Esophagus muscularis mucosa (tissue), 4 donors: Measurements from ENCODE around the gene PSMC6. TPM values are rescaled to one million over a fixed set of nuclear protein-coding genes. Genes with fewer than 3 reads are reported as not detected.
A peak's percentile ranks its signal among the peaks of the same experiment; 100 is the strongest.
"Not testable (repeated sequence)": the region's sequence is repeated elsewhere in the genome, so short reads cannot be mapped to it uniquely, and the experiment has no call there.

Source experiments
- DNase-seq: peaks from one replicate; pipeline ENCODE4 v3.0.0-alpha.2; 2017; ENCODE audit errors: extremely low spot score
- H3K27ac ChIP-seq, 4 donors: fragments of 200-600 bp; sonication (generic); replicated peaks in 1 of 4; 1 replicate in 3 of 4; 2 replicates in 1 of 4; pipeline ENCODE4 v1.5.1; 2016 to 2019; ENCODE audit warnings: mild to moderate bottlenecking in 1 of 4
- H3K27me3 ChIP-seq, 4 donors: fragments of 200-600 bp; sonication (generic); one replicate each; pipeline versions ENCODE4 v1.5.1 to v1.6.0; 2016 to 2019
- H3K36me3 ChIP-seq, 4 donors: fragments of 200-600 bp; sonication (generic); one replicate each; pipeline ENCODE4 v1.5.1; 2016 to 2019
- H3K4me1 ChIP-seq, 4 donors: fragments of 200-600 bp; sonication (generic); one replicate each; pipeline ENCODE4 v1.5.1; 2016 to 2019
- H3K4me3 ChIP-seq, 4 donors: fragments of 200-600 bp; sonication (generic); 1 replicate in 2 of 4; 2 replicates in 2 of 4; pipeline ENCODE4 v1.5.1; 2016 to 2019; ENCODE audit warnings: mild to moderate bottlenecking in 4 of 4, moderate library complexity in 1 of 4
- H3K9me3 ChIP-seq, 4 donors: fragments of 200-600 bp; sonication (generic); 1 replicate in 3 of 4; 2 replicates in 1 of 4; pipeline ENCODE4 v1.5.1; 2016 to 2019
- EP300 ChIP-seq: sonication (generic); formaldehyde crosslinking; IDR thresholded peaks from one replicate; pipeline ENCODE4 v1.6.1; 2017; ENCODE audit warnings: antibody characterized with exemption
- POLR2A ChIP-seq: fragments of 450-650 bp; IDR thresholded peaks from one replicate; pipeline ENCODE4 v1.6.1; 2017; ENCODE audit warnings: antibody characterized with exemption, moderate library complexity, mild to moderate bottlenecking, low read depth
- POLR2AphosphoS5 ChIP-seq, 2 donors: sonication (generic); formaldehyde crosslinking; IDR thresholded peaks; one replicate each; pipeline ENCODE4 v1.6.1; 2017; ENCODE audit warnings: antibody characterized with exemption in 2 of 2
- WGBS: methylation state at CpG from one replicate; pipeline ENCODE4 v1.1.5; 2018; 5-methylcytosine and 5-hydroxymethylcytosine counted together
- intact Hi-C: fragments of 100-400 bp; cut with DNase I; formaldehyde crosslinking; loops from one replicate; pipeline ENCODE4 v1.15.1; 2023
- total RNA-seq, 4 donors: library from RNA; depleted of rRNA; stranded (reverse); fragments of >200 nt; gene quantifications; one replicate each; pipeline versions ENCODE4 v1.1.0 to v1.2.1, GENCODE V29; 2016
- TF ChIP-seq, protein P1 (sequence below), 3 experiments: fragments of 200-600 bp in 2 of 3; fragments of 450-650 bp in 1 of 3; sonication (generic) in 2 of 3; IDR thresholded peaks; one replicate each; pipeline ENCODE4 v1.5.1; 2017 to 2019; ENCODE audit warnings: antibody characterized with exemption in 3 of 3, mild to moderate bottlenecking in 2 of 3, moderate library complexity in 1 of 3

PSMC6 gene
- total RNA-seq, 4 donors from 2014 or later: 53.5 to 80.8 (median 63.7) TPM

DNA sequence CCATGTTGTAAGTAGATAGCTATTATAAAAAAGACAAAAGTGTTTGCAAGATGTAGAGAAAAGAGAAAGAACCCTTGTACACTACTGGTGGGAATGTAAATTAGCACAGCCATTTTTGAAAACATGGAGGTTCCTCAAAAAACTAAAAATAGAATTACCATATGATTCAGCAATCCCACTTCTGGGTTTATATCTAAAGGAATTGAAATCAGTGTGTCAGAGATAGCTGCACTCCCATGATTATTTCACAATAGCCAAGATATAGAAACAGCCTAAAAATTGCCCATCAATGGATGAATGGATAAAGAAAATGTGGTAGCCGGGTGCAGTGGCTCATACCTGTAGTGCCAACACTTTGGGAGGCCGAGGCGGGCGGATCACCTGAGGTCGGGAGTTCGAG lies 9.2 kb downstream of the PSMC6 start:
- Histone ChIP-seq H3K36me3 (peaks cover 60 to 96% (median 86%) of the 10 kb centered on the region in 4 donors), H3K4me1 (no peaks in the 10 kb centered on the region), H3K27me3 (no peaks in the 10 kb centered on the region), H3K4me3 (no peak overlapping the region), H3K27ac (no peak overlapping the region), H3K9me3 (no peaks in the 10 kb centered on the region)
- intact Hi-C loops: no loop called here
- DNase-seq: no peak
- TF ChIP-seq, protein P1, sequence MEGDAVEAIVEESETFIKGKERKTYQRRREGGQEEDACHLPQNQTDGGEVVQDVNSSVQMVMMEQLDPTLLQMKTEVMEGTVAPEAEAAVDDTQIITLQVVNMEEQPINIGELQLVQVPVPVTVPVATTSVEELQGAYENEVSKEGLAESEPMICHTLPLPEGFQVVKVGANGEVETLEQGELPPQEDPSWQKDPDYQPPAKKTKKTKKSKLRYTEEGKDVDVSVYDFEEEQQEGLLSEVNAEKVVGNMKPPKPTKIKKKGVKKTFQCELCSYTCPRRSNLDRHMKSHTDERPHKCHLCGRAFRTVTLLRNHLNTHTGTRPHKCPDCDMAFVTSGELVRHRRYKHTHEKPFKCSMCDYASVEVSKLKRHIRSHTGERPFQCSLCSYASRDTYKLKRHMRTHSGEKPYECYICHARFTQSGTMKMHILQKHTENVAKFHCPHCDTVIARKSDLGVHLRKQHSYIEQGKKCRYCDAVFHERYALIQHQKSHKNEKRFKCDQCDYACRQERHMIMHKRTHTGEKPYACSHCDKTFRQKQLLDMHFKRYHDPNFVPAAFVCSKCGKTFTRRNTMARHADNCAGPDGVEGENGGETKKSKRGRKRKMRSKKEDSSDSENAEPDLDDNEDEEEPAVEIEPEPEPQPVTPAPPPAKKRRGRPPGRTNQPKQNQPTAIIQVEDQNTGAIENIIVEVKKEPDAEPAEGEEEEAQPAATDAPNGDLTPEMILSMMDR (IDR thresholded peaks at IDR 0.05): no peak
- no peak for TF ChIP-seq POLR2AphosphoS5 (IDR thresholded peaks at IDR 0.05)
- no peak for TF ChIP-seq POLR2A
- no peak for TF ChIP-seq EP300
- WGBS: 81% methylated on average over 6 of the region's 6 CpGs

DNA sequence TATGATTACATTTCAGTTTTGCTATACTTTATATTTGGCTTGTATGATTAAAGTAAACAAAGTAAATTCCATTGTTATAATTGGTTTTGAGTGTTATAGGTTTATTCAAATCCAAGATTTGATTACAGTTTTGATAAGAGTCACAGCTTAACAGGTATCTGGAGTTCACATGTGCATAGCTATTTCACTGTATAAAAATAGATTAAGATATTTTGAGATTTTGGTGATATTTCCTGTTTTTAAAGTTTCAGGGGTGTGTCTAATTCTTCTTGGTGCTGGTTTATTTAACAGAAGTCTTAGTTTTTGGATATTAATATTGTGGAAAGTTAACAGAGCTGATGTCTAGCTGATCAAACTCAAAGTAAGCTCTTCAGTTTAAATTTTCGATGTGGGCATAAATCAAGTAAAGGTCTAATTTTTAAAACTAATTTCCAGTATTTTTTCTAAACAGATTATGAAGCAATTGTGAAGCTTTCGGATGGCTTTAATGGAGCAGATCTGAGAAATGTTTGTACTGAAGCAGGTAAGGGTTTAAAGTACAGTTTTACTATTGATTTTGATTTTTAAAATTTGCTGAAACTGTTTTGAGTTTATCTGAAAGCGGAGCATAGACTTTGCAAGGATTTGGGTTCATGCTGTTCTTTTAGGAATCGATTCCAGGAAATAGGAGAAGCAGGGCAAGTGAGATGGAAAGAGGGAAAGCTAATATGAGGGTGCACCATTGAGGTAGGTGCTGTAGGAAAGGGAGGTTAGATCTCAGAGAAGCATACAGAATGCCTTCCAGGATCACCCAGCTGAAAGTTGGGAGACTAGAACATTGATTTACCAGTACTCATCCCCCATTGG lies 16.7 kb downstream of the PSMC6 start:
- H3K4me3 ChIP-seq: no peak overlapping the region
- peaks cover 42 to 96% (median 84%) of the 10 kb centered on the region in 4 donors for H3K36me3 ChIP-seq
- 99% methylated on average over 4 of the region's 4 CpGs for WGBS
- TF ChIP-seq POLR2A (no peak), EP300 (no peak), POLR2AphosphoS5 (IDR thresholded peaks at IDR 0.05) (no peak)
- TF ChIP-seq, protein P1 (IDR thresholded peaks at IDR 0.05): no peak
- intact Hi-C loops: no loop called here
- H3K4me1 ChIP-seq: peaks cover 0 to 7% (median 0%) of the 10 kb centered on the region in 4 donors
- no peak for DNase-seq
- no peaks in the 10 kb centered on the region for H3K9me3 ChIP-seq
- no peaks in the 10 kb centered on the region for H3K27me3 ChIP-seq
- no peak overlapping the region for H3K27ac ChIP-seq

DNA sequence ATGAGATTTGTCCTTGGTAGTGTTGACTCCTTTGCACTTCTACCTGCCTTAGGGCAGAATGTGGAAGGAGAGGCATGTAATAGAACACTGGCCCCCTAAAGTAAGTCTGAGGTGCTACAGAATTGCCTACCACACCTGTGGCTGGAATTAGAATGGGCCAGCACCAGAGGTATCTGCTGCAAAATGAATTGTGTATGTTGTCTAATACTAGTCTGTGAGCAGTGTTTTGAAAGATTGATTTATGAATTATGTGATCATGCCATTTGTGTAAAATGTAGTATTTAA lies 17.3 kb downstream of the PSMC6 start:
- Histone ChIP-seq H3K4me3 (no peak overlapping the region), H3K9me3 (no peaks in the 10 kb centered on the region), H3K4me1 (peaks cover 0 to 7% (median under 1%) of the 10 kb centered on the region in 4 donors), H3K27ac (no peak overlapping the region), H3K36me3 (peaks cover 39 to 92% (median 79%) of the 10 kb centered on the region in 4 donors), H3K27me3 (no peaks in the 10 kb centered on the region)
- DNase-seq: no peak
- intact Hi-C loops: no loop called here
- TF ChIP-seq EP300: no peak
- TF ChIP-seq, protein P1 (IDR thresholded peaks at IDR 0.05): no peak
- TF ChIP-seq POLR2AphosphoS5 (IDR thresholded peaks at IDR 0.05): no peak
- no peak for TF ChIP-seq POLR2A

DNA sequence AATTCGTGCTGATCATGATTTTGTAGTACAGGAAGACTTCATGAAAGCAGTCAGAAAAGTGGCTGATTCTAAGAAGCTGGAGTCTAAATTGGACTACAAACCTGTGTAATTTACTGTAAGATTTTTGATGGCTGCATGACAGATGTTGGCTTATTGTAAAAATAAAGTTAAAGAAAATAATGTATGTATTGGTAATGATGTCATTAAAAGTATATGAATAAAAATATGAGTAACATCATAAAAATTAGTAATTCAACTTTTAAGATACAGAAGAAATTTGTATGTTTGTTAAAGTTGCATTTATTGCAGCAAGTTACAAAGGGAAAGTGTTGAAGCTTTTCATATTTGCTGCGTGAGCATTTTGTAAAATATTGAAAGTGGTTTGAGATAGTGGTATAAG lies 20.5 kb downstream of the PSMC6 start:
- H3K4me3 ChIP-seq, H3K9me3 ChIP-seq, H3K27me3 ChIP-seq, H3K27ac ChIP-seq, intact Hi-C loops, DNase-seq: not testable (repeated sequence)
- 94% methylated on average over 2 of the region's 2 CpGs for WGBS
- Histone ChIP-seq H3K4me1 (peaks cover 14 to 21% (median 17%) of the 10 kb centered on the region in 4 donors), H3K36me3 (peaks cover 20 to 61% (median 54%) of the 10 kb centered on the region in 4 donors)

DNA sequence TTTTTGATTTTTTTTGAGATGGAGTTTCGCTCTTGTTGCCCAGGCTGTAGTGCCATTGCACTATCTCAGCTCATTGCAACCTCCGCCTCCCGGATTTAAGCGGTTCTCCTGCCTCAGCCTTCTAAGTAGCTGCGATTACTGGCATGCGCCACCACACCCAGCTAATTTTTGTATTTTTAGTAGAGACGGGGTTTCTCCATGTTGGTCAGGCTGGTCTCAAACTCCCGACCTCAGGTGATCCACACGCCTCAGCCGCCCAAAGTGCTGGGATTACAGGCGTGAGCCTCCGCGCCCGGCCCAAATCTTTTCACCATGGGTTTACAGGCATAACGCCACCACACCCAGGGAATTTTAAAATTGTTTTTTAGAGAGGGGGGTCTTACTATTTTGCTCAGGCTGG lies 22.0 kb downstream of the PSMC6 start:
- DNase-seq, H3K27me3 ChIP-seq, H3K9me3 ChIP-seq, intact Hi-C loops, H3K4me3 ChIP-seq: not testable (repeated sequence)
- H3K36me3 ChIP-seq: peaks cover 10 to 54% (median 39%) of the 10 kb centered on the region in 4 donors
- WGBS: 87% methylated on average over 15 of the region's 15 CpGs
- H3K27ac ChIP-seq: peak overlapping the region; percentile 69 to 94 (median 90)
- peaks cover 8 to 27% (median 17%) of the 10 kb centered on the region in 4 donors for H3K4me1 ChIP-seq

DNA sequence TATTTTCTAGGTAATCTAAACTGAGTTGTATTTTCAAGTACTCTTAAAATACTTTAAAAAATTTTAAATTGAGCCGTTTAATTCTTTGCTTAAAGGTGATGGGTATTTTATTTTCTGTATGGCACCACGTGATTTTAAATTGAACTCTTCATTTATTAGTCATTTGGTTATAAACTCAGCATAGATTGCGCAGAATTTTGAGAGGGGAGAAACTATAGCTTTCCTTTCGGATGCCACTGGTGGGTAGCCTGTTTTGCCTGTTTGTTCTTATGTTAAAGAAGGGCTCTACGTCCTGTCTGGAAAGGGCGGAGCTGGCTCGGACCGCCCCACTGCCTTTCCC lies 22.6 kb downstream of the PSMC6 start:
- Histone ChIP-seq H3K4me3 (peak overlapping the region; percentile 83 to 96 (median 92)), H3K27ac (peak overlapping the region; percentile 69 to 94 (median 90)), H3K36me3 (peaks cover 7 to 50% (median 34%) of the 10 kb centered on the region in 4 donors), H3K9me3 (no peaks in the 10 kb centered on the region), H3K27me3 (no peaks in the 10 kb centered on the region), H3K4me1 (peaks cover 8 to 27% (median 17%) of the 10 kb centered on the region in 4 donors)
- WGBS: 3% methylated on average over 8 of the region's 8 CpGs
- TF ChIP-seq EP300 (no peak), POLR2A (no peak), POLR2AphosphoS5 (IDR thresholded peaks at IDR 0.05) (no peak)
- TF ChIP-seq, protein P1 (IDR thresholded peaks at IDR 0.05): no peak
- intact Hi-C loops: no loop called here
- no peak for DNase-seq
